ENCODE data around the gene CUL7. TPM values are rescaled to one million over a fixed set of nuclear protein-coding genes. Genes with fewer than 3 reads are reported as not detected.
"Not testable (repeated sequence)": the region's sequence is repeated elsewhere in the genome, so short reads cannot be mapped to it uniquely, and the experiment has no call there.

The CUL7 gene
- total RNA-seq (2014; rRNA removed; shearing (Covaris generic)), result 12.8 and 13.2 TPM in 2 replicates

GRCh38 chr6:43053545-43054205 lies at the start of gene CUL7:
Gene CUL7, minus strand, starts transcription at chr6:43053851. Its CDS starts 1,063 bp downstream, at chr6:43052788.
- peak; percentile 98 for DNase-seq (ENCODE audit: low spot score)

- DNase-seq (ENCODE audit: low spot score), result no peak
These were observed 47.8 kb upstream of the CUL7 start for GRCh38 chr6:43101497-43101896.

DNA sequence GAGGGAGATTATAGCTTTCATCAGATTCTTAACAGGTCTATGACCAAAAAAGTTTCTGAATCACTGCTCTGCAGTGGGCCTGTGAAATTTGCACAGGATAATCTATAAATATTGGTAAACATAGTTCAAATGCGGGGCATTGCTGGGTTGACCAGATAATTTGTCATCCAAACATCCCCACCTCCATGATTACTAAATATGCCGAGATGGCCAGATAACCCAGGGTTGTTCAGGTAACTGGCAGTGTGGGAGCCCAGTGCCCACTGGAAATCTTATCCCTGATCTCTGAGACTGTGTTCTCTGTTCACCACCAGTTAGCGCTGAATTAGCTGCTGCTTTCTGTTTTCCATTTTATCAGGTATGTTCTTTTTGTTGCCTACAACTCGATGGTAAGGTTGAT lies 43.9 kb upstream of the CUL7 start:
- no peak for DNase-seq (ENCODE audit: low spot score)

- no peak for DNase-seq (ENCODE audit: low spot score)
These were observed 43.4 kb upstream of the CUL7 start for GRCh38 chr6:43097098-43097489.

- peak; percentile 55 for DNase-seq (ENCODE audit: low spot score)
These were observed 42.9 kb upstream of the CUL7 start for GRCh38 chr6:43096451-43097097.

DNA sequence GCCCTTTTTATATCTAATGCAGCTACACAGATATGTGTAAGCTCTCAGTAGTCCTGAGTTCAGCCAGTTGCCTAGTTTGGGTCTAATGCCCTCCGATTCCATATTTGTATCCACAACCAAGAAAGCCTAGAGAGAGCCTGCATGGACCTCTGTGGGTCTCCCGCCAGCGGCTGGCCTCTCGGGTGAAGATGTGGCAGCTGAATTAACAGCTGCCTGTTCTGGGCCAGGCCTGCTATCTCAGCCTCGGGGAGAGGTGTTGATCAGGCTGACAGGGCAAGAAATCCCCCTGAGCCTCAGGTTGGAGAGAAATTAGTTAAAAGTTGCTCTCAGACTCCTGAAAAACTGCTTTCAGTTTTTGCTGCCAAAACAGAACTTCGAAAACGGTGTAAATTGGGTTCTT lies 42.3 kb upstream of the CUL7 start:
- DNase-seq (ENCODE audit: low spot score), result no peak

- DNase-seq (ENCODE audit: low spot score), result no peak
These were observed 40.0 kb upstream of the CUL7 start for GRCh38 chr6:43093436-43094289.

DNA sequence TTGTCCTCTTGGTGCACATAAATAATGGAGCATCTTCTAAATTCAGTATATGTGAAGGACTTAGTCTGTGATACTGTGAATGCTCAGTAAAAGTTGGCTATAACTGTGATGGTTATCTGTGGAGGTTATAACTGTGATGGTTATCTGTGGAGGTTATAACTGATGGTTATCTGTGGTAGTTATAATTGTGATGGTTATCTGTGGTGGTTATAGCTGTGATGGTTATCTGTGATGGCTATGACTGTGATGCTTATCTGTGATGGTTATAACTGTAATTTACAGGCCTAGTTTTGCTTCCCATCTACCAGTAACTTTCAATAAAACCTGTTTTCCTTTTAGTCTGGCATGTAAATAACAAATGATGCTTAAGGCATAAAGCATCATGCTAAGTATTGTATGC lies 39.0 kb upstream of the CUL7 start:
- no peak for DNase-seq (ENCODE audit: low spot score)

DNA sequence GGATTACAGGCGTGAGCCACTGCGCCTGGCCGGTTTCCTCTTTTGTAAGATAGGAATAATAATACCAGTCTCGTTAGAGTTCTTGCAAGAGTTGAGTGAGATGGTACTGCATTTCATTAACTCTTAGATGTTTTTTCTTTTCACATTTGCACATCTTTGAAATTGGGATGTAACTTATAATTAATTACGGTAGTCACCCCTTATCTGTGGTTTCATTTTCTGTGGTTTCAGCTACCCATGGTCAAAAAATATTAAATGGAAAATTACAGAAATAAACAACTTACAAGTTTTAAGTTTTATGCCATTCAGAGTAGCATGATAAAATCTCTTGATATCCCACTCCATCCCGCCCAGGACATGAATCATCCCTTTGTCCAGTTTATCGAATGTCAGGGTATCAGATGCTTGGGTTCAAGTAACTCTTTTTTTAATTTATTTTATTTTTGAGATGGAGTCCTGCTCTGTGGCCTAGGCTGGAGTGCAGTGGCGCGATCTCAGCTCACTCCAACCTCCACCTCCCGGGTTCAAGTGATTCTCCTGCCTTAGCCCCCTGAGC lies 37.9 kb upstream of the CUL7 start:
- no peak for DNase-seq (ENCODE audit: low spot score)

DNA sequence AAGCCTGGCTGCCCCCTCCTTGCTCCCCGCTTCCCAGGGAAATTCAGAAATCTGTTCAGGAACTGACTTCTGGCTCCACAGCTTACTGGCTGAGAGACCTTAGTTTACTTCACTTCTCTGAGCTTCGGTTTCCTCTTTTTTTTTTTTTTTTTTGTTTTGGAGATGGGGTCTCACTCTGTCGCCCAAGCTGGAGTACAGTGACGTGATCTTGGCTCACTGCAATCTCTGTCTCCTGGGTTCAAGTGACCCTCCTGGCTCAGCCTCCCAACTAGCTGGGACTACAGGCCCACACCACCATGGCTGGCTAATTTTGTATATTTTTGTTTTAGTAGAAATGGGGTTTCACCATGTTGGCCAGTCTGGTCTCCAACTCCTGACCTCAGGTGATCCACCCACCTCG lies 37.4 kb upstream of the CUL7 start:
- no peak for DNase-seq (ENCODE audit: low spot score)

DNA sequence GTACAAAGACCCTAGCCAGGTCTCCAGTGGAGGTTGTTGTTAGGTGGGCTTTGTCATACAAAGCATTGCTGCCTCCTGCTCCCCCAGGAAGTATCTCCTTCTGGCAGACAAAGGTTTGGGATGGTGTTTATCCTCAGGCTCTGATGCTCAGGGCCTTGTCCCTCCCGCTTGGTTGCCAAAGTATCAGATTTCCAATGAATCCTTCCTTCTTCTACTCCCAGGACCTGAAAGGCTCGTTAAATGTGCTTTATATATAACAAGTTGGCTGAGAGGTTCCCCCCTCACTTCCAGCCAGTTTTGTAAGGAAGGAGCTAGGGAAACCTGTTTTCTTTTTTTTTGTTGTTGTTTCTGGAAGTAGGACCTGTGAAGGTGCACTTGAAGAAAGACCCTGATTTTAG lies 36.9 kb upstream of the CUL7 start:
- no peak for DNase-seq (ENCODE audit: low spot score)

GRCh38 chr6:43089874-43090558 lies 36.4 kb upstream of the CUL7 start:
- no peak for DNase-seq (ENCODE audit: low spot score)

GRCh38 chr6:43089467-43089866 lies 35.8 kb upstream of the CUL7 start:
- no peak for DNase-seq (ENCODE audit: low spot score)

DNA sequence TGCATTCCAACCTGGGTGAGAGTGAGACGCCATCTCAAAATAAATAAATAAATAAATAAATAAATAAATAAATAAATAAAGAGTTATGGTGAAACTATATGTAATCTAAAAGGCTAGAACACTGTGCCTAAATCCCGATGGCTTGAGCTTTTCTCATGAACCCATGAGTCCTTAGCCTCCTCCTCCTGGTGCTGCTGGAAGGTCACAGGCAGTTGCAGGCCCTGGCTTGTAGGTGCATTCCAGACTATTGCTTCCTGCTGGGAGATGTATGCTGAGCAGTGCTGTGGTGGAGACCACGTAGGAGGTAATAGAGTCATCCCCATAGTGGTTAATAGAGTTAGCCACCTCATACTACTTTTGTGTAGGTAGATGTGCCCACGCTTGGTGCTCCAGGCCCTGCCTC lies 35.0 kb upstream of the CUL7 start:
- no peak for DNase-seq (ENCODE audit: low spot score)

DNA sequence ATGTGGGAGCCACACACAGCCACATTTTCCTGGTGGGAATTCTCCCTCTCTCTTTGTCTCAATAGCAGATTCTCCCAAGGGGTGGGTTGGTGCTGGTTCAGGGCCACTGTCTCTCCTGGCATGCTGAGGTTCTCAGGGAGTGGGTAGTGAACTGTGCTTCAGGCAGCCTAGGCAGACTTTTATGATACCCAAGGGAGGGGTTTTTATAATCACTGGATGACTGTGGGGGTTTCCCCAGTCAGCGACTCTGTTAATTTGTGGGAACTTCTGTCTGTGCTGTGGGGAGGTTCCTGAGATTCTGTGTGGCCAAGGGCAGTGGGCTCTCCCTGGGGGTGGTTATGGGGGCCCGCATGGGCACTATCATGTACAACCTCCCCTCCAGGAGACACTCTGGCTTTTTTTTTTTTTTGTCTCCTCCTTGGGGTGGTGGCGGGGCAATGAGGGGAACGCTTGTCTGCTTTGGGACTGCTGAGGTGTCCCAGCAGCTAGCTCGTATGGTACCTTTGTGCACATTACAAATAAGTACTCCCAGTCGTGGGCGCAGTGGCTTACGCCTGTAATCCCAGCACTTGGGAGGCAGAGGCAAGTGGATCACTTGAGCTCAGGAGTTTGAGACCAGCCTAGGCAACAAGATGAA lies 32.5 kb upstream of the CUL7 start:
- DNase-seq (ENCODE audit: low spot score), result no peak

- no peak for DNase-seq (ENCODE audit: low spot score)
These were observed 29.4 kb upstream of the CUL7 start for GRCh38 chr6:43082806-43083655.

DNA sequence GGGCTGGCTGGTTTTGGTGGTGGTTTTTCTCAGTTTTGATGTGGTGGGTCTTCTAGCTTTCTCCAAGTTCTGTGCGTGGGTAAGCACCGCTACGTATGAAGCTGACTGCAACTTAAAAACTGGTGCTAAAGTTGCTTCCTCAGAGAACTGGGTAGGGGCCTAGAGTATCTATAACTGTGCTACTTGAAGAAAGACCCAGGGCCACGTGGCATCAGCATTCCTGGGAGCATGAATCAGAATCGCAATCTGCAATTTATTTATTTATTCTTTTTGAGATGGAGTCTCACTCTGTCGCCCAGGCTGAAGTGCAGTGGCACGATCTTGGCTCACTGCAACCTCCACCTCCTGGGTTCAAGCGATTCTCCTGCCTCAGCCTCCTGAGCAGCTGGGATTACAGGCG lies 28.3 kb upstream of the CUL7 start:
- DNase-seq (ENCODE audit: low spot score), result not testable (repeated sequence)

- DNase-seq (ENCODE audit: low spot score), result no peak
These were observed 27.4 kb upstream of the CUL7 start for GRCh38 chr6:43081043-43081442.

DNA sequence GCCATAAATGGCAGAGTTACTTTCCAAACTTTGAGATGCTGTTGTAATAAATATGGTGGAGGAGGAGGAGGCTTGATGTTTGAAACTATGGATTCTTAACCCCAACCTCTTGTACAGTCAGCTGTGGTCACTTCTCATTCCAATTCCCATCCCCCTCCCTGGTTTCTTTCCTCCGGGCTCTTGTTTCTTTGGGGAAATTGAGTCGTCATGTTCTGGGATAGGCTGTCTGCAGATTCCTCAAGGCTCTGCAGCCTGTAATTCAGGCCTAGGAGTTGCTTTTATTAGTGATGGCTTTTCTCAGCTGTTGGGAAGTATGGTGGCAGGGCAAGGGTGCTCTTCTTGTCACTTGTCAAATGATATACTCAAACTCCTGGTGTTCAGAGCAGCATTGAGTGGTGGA lies 25.0 kb upstream of the CUL7 start:
- DNase-seq (ENCODE audit: low spot score), result no peak

DNA sequence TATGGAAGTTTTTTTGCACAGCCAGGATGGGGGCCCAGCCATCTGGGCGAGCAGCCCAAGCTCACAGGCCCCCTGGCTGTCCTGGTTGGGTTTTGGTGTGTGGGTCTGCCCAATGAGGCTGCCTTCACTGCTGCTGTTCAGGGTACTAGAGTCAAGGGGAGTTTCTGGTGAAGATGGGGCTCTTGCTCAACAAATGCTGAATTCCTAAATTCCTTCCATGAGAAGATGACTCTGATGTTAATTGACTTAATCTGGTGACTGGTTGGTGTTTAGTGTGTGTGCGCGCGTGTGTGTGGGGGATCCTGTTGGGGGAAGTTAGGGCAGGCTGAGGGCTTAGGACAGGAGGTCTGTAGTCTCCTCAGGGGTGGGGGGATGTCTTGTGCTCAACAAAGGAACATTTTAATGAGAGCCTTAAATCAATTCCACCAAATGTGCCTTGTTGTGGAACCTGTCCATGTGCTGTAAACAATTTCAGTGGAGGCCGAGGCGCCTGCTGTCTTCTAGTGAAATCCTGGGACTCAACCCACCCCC lies 24.4 kb upstream of the CUL7 start:
- no peak for DNase-seq (ENCODE audit: low spot score)

Data from H4 (cell line).